ENCODE results near the gene GLRA3.

GRCh38 chr4:174757736-174758135, 71.3 kb downstream of the GLRA3 start:
- no peak for TF ChIP-seq CTCF (conservative IDR thresholded peaks at IDR 0.05 in 1 of 2, IDR thresholded peaks at IDR 0.05 in 1 of 2; ENCODE audit: low read depth in 1 of 2, low read length in 2 of 2)
- no peak for TF ChIP-seq EZH2 (IDR thresholded peaks at IDR 0.05; ENCODE audit: low read length, missing control alignments)
